Effector memory CD4-positive, alpha-beta T cell (primary cell): Measurements from ENCODE around the gene COL4A4.
"Not testable (repeated sequence)": the region's sequence is repeated elsewhere in the genome, so short reads cannot be mapped to it uniquely, and the experiment has no call there.

Source experiments
- DNase-seq, 3 donors: peaks; one replicate each; pipeline ENCODE4 v3.0.0-alpha.2; 2020
- H3K27ac ChIP-seq: 2 replicates; pipeline ENCODE4 v1.7.0; 2013; ENCODE audit warnings: mild to moderate bottlenecking, low read length, moderate library complexity; ENCODE audit not compliant: insufficient read depth, poor library complexity, severe bottlenecking
- H3K27me3 ChIP-seq: replicated peaks from 2 replicates; pipeline ENCODE4 v1.7.0; 2013; ENCODE audit warnings: mild to moderate bottlenecking, low read length; ENCODE audit not compliant: insufficient read depth, control insufficient read depth, poor library complexity, severe bottlenecking
- H3K36me3 ChIP-seq: 2 replicates; pipeline ENCODE4 v1.7.0; 2013; ENCODE audit warnings: mild to moderate bottlenecking, low read length, moderate library complexity; ENCODE audit not compliant: control insufficient read depth, insufficient read depth
- H3K4me1 ChIP-seq: 2 replicates; pipeline ENCODE4 v1.7.0; 2013; ENCODE audit warnings: low read length, mild to moderate bottlenecking; ENCODE audit not compliant: control insufficient read depth, insufficient read depth, poor library complexity, severe bottlenecking
- H3K4me3 ChIP-seq: 2 replicates; pipeline ENCODE4 v1.7.0; 2013; ENCODE audit warnings: low read length, low read depth, mild to moderate bottlenecking; ENCODE audit not compliant: insufficient read depth, poor library complexity, severe bottlenecking
- H3K9me3 ChIP-seq: 2 replicates; pipeline ENCODE4 v1.7.0; 2013; ENCODE audit warnings: mild to moderate bottlenecking, low read length, moderate library complexity; ENCODE audit not compliant: control insufficient read depth

COL4A4 gene

GRCh38 chr2:227188292-227188691, 24.3 kb upstream of the COL4A4 start:
- DNase-seq, result no peak
- Histone ChIP-seq H3K4me1 (no peaks in the 10 kb centered on the region), H3K27ac (no peak overlapping the region)

GRCh38 chr2:227186751-227187150, 22.7 kb upstream of the COL4A4 start:
- H3K27me3 ChIP-seq, result no peaks in the 10 kb centered on the region
- no peaks in the 10 kb centered on the region for H3K9me3 ChIP-seq
- H3K36me3 ChIP-seq, result no peaks in the 10 kb centered on the region
- DNase-seq, result no peak
- no peak overlapping the region for H3K27ac ChIP-seq
- H3K4me1 ChIP-seq, result no peaks in the 10 kb centered on the region
- H3K4me3 ChIP-seq, result no peak overlapping the region

More at GRCh38 chr2:227188292-227188691, 24.3 kb upstream of the COL4A4 start:
- no peak overlapping the region for H3K4me3 ChIP-seq
- no peaks in the 10 kb centered on the region for H3K9me3 ChIP-seq
- no peaks in the 10 kb centered on the region for H3K27me3 ChIP-seq
- H3K36me3 ChIP-seq, result no peaks in the 10 kb centered on the region

GRCh38 chr2:227185615-227186232, 21.7 kb upstream of the COL4A4 start:
- DNase-seq, result no peak
- Histone ChIP-seq H3K36me3 (no peaks in the 10 kb centered on the region), H3K27ac (no peak overlapping the region), H3K27me3 (no peaks in the 10 kb centered on the region), H3K4me3 (no peak overlapping the region), H3K4me1 (no peaks in the 10 kb centered on the region), H3K9me3 (no peaks in the 10 kb centered on the region)

- no peak for DNase-seq
- Histone ChIP-seq H3K4me3 (no peak overlapping the region), H3K27ac (no peak overlapping the region)
Measured at GRCh38 chr2:227183657-227184367, 19.8 kb upstream of the COL4A4 start.

GRCh38 chr2:227182765-227183164, 18.8 kb upstream of the COL4A4 start:
- Histone ChIP-seq H3K4me3 (no peak overlapping the region), H3K27me3 (no peaks in the 10 kb centered on the region), H3K4me1 (no peaks in the 10 kb centered on the region), H3K9me3 (no peaks in the 10 kb centered on the region), H3K27ac (no peak overlapping the region), H3K36me3 (no peaks in the 10 kb centered on the region)
- DNase-seq, result no peak

More at GRCh38 chr2:227183657-227184367, 19.8 kb upstream of the COL4A4 start:
- H3K36me3 ChIP-seq, result no peaks in the 10 kb centered on the region
- H3K9me3 ChIP-seq, result no peaks in the 10 kb centered on the region
- H3K27me3 ChIP-seq, result no peaks in the 10 kb centered on the region
- no peaks in the 10 kb centered on the region for H3K4me1 ChIP-seq

GRCh38 chr2:227180770-227181169, 16.8 kb upstream of the COL4A4 start:
- H3K9me3 ChIP-seq, result no peaks in the 10 kb centered on the region
- no peak for DNase-seq
- H3K4me3 ChIP-seq, result no peak overlapping the region
- no peaks in the 10 kb centered on the region for H3K36me3 ChIP-seq
- H3K27me3 ChIP-seq, result no peaks in the 10 kb centered on the region
- H3K27ac ChIP-seq, result no peak overlapping the region
- H3K4me1 ChIP-seq, result no peaks in the 10 kb centered on the region

- DNase-seq, result no peak
- H3K4me1 ChIP-seq, result no peaks in the 10 kb centered on the region
- H3K27me3 ChIP-seq, result no peaks in the 10 kb centered on the region
- H3K36me3 ChIP-seq, result no peaks in the 10 kb centered on the region
- H3K27ac ChIP-seq, result no peak overlapping the region
- H3K4me3 ChIP-seq, result no peak overlapping the region
- H3K9me3 ChIP-seq, result no peaks in the 10 kb centered on the region
Measured at GRCh38 chr2:227179988-227180685, 16.1 kb upstream of the COL4A4 start.

- H3K4me1 ChIP-seq, result no peaks in the 10 kb centered on the region
- no peaks in the 10 kb centered on the region for H3K9me3 ChIP-seq
- DNase-seq, result no peak
- H3K4me3 ChIP-seq, result no peak overlapping the region
- no peaks in the 10 kb centered on the region for H3K36me3 ChIP-seq
- H3K27me3 ChIP-seq, result no peaks in the 10 kb centered on the region
- no peak overlapping the region for H3K27ac ChIP-seq
Measured at GRCh38 chr2:227177592-227178336, 13.8 kb upstream of the COL4A4 start.

- not testable (repeated sequence) for H3K4me1 ChIP-seq, H3K36me3 ChIP-seq, H3K27ac ChIP-seq, DNase-seq, H3K27me3 ChIP-seq, H3K4me3 ChIP-seq, H3K9me3 ChIP-seq
Measured at GRCh38 chr2:227171779-227172178, 7.8 kb upstream of the COL4A4 start.
